Immature natural killer cell (primary cell): Measurements from ENCODE around the gene GRXCR1. TPM values are rescaled to one million over a fixed set of nuclear protein-coding genes. Genes with fewer than 3 reads are reported as not detected.

Experiments used
- DNase-seq, 3 donors: peaks; one replicate each; pipeline ENCODE4 v3.0.0; 2022; ENCODE audit warnings: mixed read lengths in 1 of 3
- H3K27ac Mint-ChIP-seq, 6 donors: one replicate each; pipeline ENCODE4 v1.8.0; 2020; ENCODE audit warnings: mixed read lengths in 6 of 6, mild to moderate bottlenecking in 5 of 6, inconsistent platforms in 4 of 6, moderate library complexity in 3 of 6
- H3K27me3 Mint-ChIP-seq, 3 donors: one replicate each; pipeline ENCODE4 v1.8.0; 2020 to 2021; ENCODE audit warnings: low read depth in 3 of 3, mild to moderate bottlenecking in 3 of 3, mixed read lengths in 3 of 3, moderate library complexity in 3 of 3, inconsistent platforms in 1 of 3
- H3K36me3 Mint-ChIP-seq, 3 donors: one replicate each; pipeline ENCODE4 v1.8.0; 2020; ENCODE audit warnings: mixed read lengths in 3 of 3, inconsistent platforms in 2 of 3, mild to moderate bottlenecking in 2 of 3
- H3K4me1 Mint-ChIP-seq, 2 donors: one replicate each; pipeline ENCODE4 v1.8.0; 2020; ENCODE audit warnings: inconsistent platforms in 2 of 2, mild to moderate bottlenecking in 2 of 2, mixed read lengths in 2 of 2, moderate library complexity in 1 of 2
- H3K4me3 Mint-ChIP-seq, 5 donors: one replicate each; pipeline ENCODE4 v1.8.0; 2020; ENCODE audit warnings: mild to moderate bottlenecking in 5 of 5, mixed read lengths in 5 of 5, inconsistent platforms in 3 of 5, moderate library complexity in 3 of 5
- H3K9me3 Mint-ChIP-seq, 6 donors: one replicate each; pipeline ENCODE4 v1.8.0; 2020; ENCODE audit warnings: mild to moderate bottlenecking in 6 of 6, mixed read lengths in 6 of 6, inconsistent platforms in 4 of 6, moderate library complexity in 3 of 6
- polyA plus RNA-seq, 3 donors: library from polyadenylated mRNA; unstranded; fragments of 300-500 nt; fragmentation: Illumina TruSeq; gene quantifications; one replicate each; pipeline ENCODE4 v1.2.3, GENCODE V29; 2021

GRXCR1 gene
- not detected for polyA plus RNA-seq

DNA sequence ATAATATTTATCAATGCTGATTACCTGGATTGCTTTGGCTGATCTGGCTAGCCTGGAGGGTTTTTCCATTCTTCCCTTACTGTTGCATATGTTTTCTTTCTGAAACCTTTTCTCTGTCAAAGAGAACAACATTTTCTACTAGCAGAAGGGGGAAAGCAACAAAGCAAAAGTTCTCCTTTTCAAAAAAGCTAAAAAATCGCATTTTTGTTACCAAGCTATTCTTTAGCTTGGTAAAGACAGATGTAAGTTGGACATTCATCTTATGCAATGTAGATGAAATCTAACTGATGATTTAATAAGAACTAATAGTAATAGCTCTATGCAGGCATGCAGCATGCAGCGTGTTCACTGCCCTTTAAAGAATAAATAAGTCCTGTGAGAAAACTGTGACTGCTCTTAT is at the start of gene GRXCR1:
Gene GRXCR1 (plus strand): TSS at position 301 of the 400 bp plus-strand sequence. CDS start 554 bp downstream, outside the sequence.
- no peaks in the 10 kb centered on the region for H3K36me3 Mint-ChIP-seq
- DNase-seq, result no peak
- H3K27me3 Mint-ChIP-seq, result peaks cover 2 to 11% (median 2%) of the 10 kb centered on the region in 3 donors
- no peak within 1 kb of the TSS for H3K4me3 Mint-ChIP-seq
- no peaks in the 10 kb centered on the region for H3K4me1 Mint-ChIP-seq
- peaks cover 0 to 9% (median 2%) of the 10 kb centered on the region in 6 donors for H3K9me3 Mint-ChIP-seq
- no peak within 1 kb of the TSS for H3K27ac Mint-ChIP-seq

DNA sequence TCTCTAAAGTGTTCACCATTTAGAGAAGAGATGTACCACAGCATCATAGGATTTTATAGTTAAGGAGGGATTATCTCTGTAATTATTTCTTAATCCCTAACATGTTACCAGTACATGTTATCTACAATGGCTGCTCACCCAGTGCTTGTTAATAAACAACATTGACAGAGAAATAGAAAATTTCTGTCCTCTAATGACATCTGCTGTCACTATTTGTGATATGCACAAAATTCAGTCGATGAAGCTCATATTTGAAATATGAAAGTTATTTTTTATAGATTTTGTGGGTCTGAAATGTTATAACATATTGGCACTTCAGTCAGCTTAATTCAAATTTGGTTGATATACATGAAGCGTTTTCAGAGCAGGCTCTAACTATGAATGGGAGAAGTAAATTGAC is 48.8 kb upstream of the GRXCR1 start:
- Mint-ChIP-seq H3K9me3 (no peaks in the 10 kb centered on the region), H3K27ac (no peak overlapping the region), H3K4me1 (no peaks in the 10 kb centered on the region), H3K27me3 (peaks cover 0 to 7% (median 2%) of the 10 kb centered on the region in 3 donors), H3K4me3 (no peak overlapping the region), H3K36me3 (no peaks in the 10 kb centered on the region)
- DNase-seq, result no peak

DNA sequence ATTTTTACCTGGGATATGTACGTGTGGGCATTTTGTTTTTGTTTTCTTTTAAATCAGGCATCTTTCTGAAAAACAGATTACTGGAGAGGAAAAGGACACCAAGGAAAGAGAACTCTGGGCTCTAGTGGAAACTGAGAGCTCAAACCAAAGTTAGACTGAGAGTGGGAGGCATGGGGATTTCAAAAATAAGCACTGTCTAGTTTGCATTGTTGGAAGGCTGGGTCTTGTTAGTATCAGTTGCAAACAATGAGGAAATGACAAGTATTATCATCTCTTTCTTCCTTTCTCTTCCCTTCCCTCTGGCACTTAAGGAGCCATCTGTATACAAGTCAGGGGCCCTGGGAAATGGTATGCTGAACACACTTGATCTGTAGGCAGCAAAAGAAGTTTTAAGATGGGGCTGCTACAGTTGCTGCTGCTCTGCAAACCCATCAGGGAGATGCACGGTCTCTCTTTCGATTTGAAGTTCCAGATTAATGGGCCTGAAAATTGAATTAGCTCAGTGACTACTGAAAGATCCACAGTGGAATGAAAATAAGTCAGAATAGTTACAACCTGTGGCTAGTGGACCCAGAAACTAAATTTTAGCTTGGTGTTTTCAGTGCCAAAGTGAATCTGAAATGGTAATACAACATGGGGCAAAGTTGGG is 48.0 kb upstream of the GRXCR1 start:
- Mint-ChIP-seq H3K36me3 (no peaks in the 10 kb centered on the region), H3K27ac (no peak overlapping the region), H3K4me3 (no peak overlapping the region), H3K27me3 (peaks cover 0 to 8% (median 6%) of the 10 kb centered on the region in 3 donors), H3K4me1 (no peaks in the 10 kb centered on the region), H3K9me3 (peaks cover 0 to 5% (median 1%) of the 10 kb centered on the region in 6 donors)
- no peak for DNase-seq

DNA sequence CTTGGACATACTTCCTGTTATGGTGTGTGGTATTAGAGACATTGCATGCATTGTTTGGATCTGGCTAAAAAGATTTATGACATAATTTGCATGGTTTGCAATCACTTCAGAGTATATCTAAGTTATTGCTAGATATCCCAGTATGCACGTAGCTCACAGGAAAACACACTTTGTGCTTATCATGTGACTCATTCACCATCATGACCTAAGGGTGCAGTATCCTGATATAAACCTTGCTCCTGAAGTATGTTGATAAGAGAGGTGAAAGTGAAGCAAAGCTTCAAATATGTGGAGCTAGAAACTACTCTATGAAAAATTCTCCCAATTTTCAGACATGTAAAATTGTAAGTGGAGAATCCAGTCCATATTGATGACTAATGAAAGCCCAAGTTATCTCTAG is 46.9 kb upstream of the GRXCR1 start:
- DNase-seq, result no peak
- Mint-ChIP-seq H3K4me1 (no peaks in the 10 kb centered on the region), H3K4me3 (no peak overlapping the region), H3K36me3 (no peaks in the 10 kb centered on the region), H3K27me3 (peaks cover 3 to 14% (median 10%) of the 10 kb centered on the region in 3 donors), H3K9me3 (peaks cover 8 to 15% (median 12%) of the 10 kb centered on the region in 6 donors), H3K27ac (no peak overlapping the region)

DNA sequence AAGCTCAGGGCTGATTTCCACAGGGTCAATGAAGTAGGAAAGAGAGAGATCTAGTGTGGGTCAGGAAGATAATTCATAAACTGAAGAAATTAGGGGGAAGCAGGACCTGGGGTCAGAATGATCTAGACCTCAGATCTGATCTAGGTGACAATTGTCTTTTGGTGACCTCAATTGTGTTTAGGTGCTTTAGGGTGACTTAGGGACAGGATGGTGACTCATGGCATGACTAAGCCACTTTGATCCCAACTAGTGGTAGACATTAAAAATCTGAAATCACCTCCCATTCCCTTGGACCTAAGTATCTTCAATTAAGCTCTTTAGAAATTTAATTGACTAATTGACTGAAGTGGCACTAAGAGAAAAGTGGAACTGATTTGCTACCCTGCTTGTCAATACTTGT is 36.7 kb upstream of the GRXCR1 start:
- no peak for DNase-seq
- H3K27me3 Mint-ChIP-seq, result peaks cover 3 to 7% (median 6%) of the 10 kb centered on the region in 3 donors
- H3K9me3 Mint-ChIP-seq, result peaks cover 0 to 7% (median 4%) of the 10 kb centered on the region in 6 donors
- H3K36me3 Mint-ChIP-seq, result no peaks in the 10 kb centered on the region
- H3K4me1 Mint-ChIP-seq, result no peaks in the 10 kb centered on the region
- H3K27ac Mint-ChIP-seq, result no peak overlapping the region
- H3K4me3 Mint-ChIP-seq, result no peak overlapping the region

DNA sequence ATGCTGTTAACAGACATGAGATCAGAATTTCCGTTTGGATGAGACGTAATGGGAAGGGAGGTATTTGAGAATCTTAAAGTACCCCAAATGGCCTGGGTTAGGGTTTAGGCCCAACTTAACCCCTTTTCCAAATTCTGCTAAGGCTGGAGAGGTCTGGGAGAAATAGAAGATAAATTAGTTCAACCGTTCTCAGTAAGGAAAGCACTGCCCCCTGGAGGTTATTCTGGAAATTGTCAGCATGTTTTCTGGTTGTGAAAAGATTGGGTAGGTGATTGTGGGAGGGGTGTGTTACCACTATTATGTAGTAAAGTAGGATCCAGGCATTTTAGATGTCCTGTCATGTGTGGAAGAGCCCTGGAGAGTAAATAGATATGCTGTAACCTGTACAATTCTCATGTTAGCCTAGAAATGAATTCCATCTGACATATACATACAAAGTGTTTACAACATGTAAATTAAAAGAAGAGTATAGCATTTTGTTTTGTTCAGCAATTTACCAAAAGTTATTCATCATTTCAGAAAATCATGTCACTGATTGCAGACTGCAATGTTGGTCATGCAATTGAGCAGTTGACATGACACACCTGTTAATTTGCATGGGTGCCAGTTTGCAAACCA is 26.8 kb upstream of the GRXCR1 start:
- Mint-ChIP-seq H3K9me3 (no peaks in the 10 kb centered on the region), H3K27me3 (peaks cover 2 to 7% (median 3%) of the 10 kb centered on the region in 3 donors), H3K36me3 (no peaks in the 10 kb centered on the region), H3K4me3 (no peak overlapping the region), H3K27ac (no peak overlapping the region), H3K4me1 (no peaks in the 10 kb centered on the region)
- DNase-seq, result peak; percentile 31 to 50 (median 49)

DNA sequence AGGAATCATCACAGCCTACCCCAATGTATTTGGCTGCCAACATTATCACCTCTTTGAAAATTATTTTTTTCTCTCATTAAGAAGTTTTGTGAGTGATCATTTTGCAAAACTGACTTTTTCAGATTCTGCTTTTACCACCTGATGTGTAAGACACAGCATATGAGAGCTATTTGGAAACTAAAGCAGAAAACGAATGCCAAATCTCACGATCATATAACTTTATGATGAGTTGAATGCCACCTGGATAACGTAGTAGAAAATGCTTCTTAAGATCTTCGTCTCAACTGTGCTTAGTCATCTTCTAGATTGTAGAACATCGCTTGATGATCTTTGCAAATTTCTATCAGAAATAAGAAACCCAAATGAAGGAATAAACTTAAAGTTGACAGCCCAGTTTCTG is 21.3 kb upstream of the GRXCR1 start:
- Mint-ChIP-seq H3K4me3 (no peak overlapping the region), H3K27me3 (peaks cover 0 to 9% (median 3%) of the 10 kb centered on the region in 3 donors), H3K9me3 (no peaks in the 10 kb centered on the region), H3K4me1 (no peaks in the 10 kb centered on the region), H3K27ac (no peak overlapping the region), H3K36me3 (no peaks in the 10 kb centered on the region)
- no peak for DNase-seq

DNA sequence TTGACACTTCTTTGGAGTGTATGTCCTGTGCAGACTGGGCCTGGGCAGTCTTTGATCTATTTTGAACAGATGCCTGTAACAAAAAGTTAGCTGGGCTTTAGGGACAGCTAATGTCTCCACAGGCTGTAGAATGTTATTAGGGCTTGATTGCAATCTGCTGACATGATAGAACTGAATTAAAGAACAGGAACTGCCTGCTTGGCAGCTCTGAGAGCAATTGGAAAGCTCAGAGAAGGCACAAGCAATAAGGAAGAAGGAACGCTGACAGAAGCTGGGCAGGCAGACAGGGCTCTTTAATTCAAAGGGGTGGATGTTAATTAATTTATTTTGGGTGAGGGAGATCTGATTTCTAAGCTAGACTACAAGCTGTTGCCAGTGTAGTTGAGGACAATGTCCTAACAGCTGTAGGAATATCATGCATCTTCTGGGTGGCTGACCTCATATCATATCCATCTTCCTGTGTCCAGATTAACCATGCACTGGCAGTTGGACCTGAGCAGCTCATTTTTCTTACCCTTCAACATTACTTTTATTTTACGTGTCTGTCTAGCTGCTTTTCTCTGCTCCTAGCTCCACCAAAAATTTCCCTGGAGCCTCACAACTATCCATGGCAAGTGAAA is 20.7 kb upstream of the GRXCR1 start:
- H3K27ac Mint-ChIP-seq, result no peak overlapping the region
- H3K4me1 Mint-ChIP-seq, result no peaks in the 10 kb centered on the region
- no peaks in the 10 kb centered on the region for H3K36me3 Mint-ChIP-seq
- no peak for DNase-seq
- H3K9me3 Mint-ChIP-seq, result no peaks in the 10 kb centered on the region
- no peak overlapping the region for H3K4me3 Mint-ChIP-seq
- H3K27me3 Mint-ChIP-seq, result peaks cover 0 to 9% (median 3%) of the 10 kb centered on the region in 3 donors

DNA sequence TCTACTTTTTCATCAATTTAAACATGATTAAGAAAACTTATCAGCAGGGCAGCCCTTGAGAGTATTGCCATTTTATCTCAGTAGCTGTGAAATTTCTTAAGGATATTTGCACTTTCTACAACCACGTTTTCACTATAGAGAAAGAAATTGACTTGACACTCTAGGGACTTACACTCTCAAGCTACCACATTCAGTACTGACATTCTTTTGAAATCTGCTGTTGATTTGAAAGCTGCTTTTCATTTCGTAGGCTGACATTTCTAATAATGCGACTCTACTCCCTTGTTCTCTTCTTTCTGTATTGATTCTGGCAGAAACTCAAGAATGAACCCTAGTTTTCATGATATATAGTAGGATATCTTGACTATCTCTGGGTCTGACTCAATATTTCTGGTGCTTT is 13.7 kb upstream of the GRXCR1 start:
- Mint-ChIP-seq H3K4me3 (no peak overlapping the region), H3K27me3 (peaks cover 0 to 2% (median 0%) of the 10 kb centered on the region in 3 donors), H3K9me3 (peaks cover 0 to 8% (median 0%) of the 10 kb centered on the region in 6 donors), H3K4me1 (no peaks in the 10 kb centered on the region), H3K36me3 (no peaks in the 10 kb centered on the region), H3K27ac (no peak overlapping the region)
- no peak for DNase-seq

DNA sequence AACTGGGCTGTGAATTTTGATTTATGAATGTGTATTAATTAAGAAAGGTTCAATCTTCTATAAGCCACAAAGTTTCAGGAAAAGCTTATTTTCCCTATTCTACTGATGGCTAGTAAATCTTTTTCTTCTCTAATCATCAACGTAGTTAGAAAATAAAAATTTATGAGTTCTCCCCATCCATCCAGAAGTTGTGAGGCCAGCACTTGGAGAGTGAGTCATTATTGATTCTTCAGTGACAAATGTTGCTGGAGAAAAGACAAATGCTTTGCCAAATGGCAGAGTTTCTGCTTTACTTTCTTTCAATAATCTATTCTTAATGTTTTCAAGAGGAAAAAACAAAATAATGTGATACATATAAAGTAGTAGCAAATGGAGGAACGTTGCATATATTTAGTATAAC is 11.3 kb upstream of the GRXCR1 start:
- Mint-ChIP-seq H3K27ac (no peak overlapping the region), H3K4me3 (no peak overlapping the region), H3K27me3 (peaks cover 2 to 3% (median 2%) of the 10 kb centered on the region in 3 donors), H3K4me1 (no peaks in the 10 kb centered on the region), H3K9me3 (peaks cover 5 to 22% (median 12%) of the 10 kb centered on the region in 6 donors), H3K36me3 (no peaks in the 10 kb centered on the region)
- DNase-seq, result no peak

DNA sequence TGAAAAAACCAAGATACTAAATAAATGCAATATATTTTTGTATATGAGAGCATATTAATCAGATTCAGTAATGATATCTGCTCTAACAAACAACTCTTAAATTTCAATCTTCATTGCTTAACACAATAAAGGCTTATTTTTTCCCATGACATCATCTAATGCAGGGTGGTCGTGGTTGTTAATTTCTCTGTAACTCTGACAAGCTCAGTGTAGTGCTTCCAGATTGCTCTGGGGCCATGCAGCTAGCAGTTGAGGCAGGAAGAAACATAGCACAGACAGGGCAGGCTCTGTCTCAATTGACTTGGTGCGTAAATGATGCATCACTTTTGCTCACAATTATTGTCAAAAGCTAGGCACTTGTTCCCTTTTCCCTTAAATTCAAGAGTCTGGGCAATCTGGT is 869 bp upstream of the GRXCR1 start:
- H3K36me3 Mint-ChIP-seq, result no peaks in the 10 kb centered on the region
- peaks cover 2 to 11% (median 2%) of the 10 kb centered on the region in 3 donors for H3K27me3 Mint-ChIP-seq
- no peak for DNase-seq
- H3K9me3 Mint-ChIP-seq, result peaks cover 0 to 17% (median 5%) of the 10 kb centered on the region in 6 donors
- no peak overlapping the region for H3K27ac Mint-ChIP-seq
- H3K4me3 Mint-ChIP-seq, result no peak overlapping the region
- no peaks in the 10 kb centered on the region for H3K4me1 Mint-ChIP-seq

DNA sequence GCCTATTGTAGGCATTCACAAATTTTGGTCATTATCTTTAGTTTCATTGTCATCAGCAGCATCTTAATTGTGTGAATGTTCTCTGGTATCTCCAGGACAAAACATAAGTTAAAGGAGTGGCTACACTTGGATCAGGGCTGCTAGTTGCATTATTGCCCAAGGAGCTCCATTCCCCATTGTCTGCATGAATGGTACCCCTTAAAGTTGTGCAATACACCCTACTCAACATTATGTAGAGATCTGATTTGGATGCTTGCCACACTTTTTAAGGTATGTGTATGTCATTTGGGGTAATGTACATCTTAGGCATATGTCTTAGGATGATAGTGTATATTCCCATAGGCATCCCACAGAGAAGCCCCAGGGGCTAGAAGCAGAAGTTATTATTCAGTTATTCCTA is 2.9 kb downstream of the GRXCR1 start:
- Mint-ChIP-seq H3K36me3 (no peaks in the 10 kb centered on the region), H3K27me3 (peaks cover 0 to 9% (median 0%) of the 10 kb centered on the region in 3 donors), H3K4me3 (no peak overlapping the region), H3K4me1 (no peaks in the 10 kb centered on the region), H3K9me3 (peaks cover 0 to 1% (median 0%) of the 10 kb centered on the region in 6 donors), H3K27ac (no peak overlapping the region)
- DNase-seq, result no peak

DNA sequence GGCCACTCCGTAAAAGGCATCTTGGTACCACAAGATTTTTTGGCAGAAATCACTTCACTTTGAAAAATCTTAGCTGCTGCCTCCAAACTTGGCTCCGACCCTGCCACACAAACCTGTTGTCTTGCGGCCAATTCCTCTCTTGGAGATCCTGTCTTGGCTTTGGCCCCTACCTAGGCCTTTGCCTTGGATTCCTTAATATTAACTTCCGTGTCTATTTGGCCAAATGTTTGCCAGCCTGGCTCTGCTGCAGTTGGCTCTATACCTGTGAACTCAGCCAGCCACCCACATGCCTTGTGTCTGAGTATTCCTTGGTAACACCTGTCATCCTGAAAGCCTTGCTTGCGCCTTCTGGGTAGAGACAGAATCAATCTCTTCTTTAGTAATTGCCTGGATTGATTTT is 12.5 kb downstream of the GRXCR1 start:
- Mint-ChIP-seq H3K4me3 (no peak overlapping the region), H3K9me3 (peaks cover 0 to 10% (median 0%) of the 10 kb centered on the region in 6 donors), H3K27me3 (peaks cover 0 to 4% (median 2%) of the 10 kb centered on the region in 3 donors), H3K4me1 (no peaks in the 10 kb centered on the region), H3K36me3 (no peaks in the 10 kb centered on the region), H3K27ac (no peak overlapping the region)
- DNase-seq, result no peak

DNA sequence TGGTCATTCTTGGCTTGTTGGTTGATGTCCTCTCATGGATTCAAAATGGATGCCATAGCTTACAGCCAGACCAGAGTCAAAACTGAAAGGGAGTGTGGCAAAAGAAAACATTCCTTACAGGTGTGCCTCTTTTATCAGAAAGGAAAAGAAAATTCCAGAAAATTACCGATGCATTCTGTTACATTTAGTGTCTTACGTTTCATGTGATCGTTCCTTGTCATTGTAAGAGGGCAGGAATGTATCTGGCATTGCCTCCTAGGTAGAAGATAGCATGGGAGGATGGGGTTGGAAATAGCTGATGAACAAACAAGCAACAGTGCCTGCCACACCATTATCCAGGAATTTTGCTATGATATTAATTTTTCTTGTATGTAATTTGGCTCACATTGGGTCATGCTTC is 13.1 kb downstream of the GRXCR1 start:
- H3K36me3 Mint-ChIP-seq, result no peaks in the 10 kb centered on the region

More for the DNA sequence above, 13.1 kb downstream of the GRXCR1 start:
- H3K27me3 Mint-ChIP-seq, result peaks cover 0 to 4% (median 2%) of the 10 kb centered on the region in 3 donors
- H3K4me3 Mint-ChIP-seq, result no peak overlapping the region
- H3K4me1 Mint-ChIP-seq, result no peaks in the 10 kb centered on the region
- H3K27ac Mint-ChIP-seq, result no peak overlapping the region
- no peak for DNase-seq
- H3K9me3 Mint-ChIP-seq, result peaks cover 0 to 8% (median 0%) of the 10 kb centered on the region in 6 donors
